GM03348 (cell line): ENCODE results near the gene NBPF10.
"Not testable (repeated sequence)": the region's sequence is repeated elsewhere in the genome, so short reads cannot be mapped to it uniquely, and the experiment has no call there.

Experiments used
- DNase-seq: peaks from one replicate; pipeline ENCODE4 v3.0.0; 2012; ENCODE audit warnings: low spot score

Gene NBPF10, protein sequence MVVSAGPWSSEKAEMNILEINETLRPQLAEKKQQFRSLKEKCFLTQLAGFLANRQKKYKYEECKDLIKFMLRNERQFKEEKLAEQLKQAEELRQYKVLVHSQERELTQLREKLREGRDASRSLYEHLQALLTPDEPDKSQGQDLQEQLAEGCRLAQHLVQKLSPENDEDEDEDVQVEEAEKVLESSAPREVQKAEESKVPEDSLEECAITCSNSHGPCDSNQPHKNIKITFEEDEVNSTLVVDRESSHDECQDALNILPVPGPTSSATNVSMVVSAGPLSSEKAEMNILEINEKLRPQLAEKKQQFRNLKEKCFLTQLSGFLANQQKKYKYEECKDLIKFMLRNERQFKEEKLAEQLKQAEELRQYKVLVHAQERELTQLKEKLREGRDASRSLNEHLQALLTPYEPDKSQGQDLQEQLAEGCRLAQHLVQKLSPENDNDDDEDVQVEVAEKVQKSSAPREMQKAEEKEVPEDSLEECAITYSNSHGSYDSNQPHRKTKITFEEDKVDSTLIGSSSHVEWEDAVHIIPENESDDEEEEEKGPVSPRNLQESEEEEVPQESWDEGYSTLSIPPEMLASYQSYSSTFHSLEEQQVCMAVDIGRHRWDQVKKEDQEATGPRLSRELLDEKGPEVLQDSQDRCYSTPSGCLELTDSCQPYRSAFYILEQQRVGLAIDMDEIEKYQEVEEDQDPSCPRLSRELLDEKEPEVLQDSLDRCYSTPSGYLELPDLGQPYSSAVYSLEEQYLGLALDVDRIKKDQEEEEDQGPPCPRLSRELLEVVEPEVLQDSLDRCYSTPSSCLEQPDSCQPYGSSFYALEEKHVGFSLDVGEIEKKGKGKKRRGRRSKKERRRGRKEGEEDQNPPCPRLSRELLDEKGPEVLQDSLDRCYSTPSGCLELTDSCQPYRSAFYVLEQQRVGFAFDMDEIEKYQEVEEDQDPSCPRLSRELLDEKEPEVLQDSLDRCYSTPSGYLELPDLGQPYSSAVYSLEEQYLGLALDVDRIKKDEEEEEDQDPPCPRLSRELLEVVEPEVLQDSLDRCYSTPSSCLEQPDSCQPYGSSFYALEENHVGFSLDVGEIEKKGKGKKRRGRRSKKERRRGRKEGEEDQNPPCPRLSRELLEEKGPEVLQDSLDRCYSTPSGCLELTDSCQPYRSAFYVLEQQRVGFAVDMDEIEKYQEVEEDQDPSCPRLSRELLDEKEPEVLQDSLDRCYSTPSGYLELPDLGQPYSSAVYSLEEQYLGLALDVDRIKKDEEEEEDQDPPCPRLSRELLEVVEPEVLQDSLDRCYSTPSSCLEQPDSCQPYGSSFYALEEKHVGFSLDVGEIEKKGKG (N-terminal part only)

GRCh38 chr1:146144465-146144864 is at the start of gene NBPF10:
Gene NBPF10, minus strand, starts transcription at chr1:146144804. Its CDS starts 35 bp downstream, at chr1:146144769.
- DNase-seq = not testable (repeated sequence)

DNA sequence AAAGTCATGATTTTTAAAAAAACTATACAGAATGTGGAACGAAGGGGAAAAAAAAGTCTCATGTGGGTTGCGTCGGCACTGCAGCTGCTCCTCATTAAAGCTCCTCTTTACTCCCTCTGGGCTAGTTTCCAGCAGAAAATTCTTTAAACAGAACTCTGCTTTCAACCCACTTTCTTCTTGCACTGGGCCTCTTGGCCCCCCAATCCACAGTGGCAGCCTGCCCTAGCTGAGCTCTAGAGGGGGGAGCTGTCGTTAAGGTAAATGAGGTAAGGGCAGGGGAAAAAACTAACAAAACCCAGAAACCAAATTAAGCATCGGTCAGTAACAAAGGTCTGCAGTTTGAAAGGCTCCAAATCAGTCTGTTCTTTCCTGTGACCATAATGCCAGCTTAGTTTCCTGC is 29.9 kb upstream of the NBPF10 start:
- not testable (repeated sequence) for DNase-seq

DNA sequence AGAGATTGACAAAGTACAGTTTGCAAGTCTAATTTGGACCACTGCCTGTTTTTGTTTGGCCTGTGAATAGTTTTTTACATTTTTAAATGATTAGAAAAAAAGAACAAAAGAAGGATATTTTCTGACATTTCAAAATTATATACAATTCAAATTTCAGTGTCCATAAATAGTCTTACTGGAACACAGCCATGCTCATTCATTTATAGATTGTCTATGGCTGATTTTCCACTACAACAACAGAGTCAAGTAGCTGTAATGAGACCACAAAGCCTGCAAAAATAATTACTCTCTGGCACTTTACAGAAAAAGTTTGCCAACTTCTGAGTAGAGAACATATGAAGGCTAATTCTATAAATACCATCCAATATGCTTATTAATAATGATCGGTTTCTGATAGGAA is 23.1 kb upstream of the NBPF10 start:
- DNase-seq = not testable (repeated sequence)

DNA sequence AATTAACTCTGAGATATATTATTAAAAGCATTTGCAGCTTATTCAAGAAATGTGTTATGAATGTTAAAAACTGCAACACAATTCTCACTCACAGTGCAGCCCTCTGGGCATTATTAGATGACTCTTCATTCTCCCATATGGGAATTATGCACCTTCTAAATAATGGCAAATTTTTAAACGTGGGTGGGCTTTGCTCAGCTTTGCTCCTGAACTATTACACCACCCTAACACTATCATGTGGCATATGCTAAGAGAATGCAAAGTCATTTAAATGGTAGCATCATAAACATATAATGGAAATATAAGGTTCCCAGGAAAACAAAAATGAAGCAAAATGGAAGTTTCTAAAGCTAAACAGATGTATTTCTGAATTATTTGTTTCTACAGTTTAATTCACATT is 22.7 kb upstream of the NBPF10 start:
- DNase-seq = not testable (repeated sequence)
